AML-193 (cell line): ENCODE measurements around the gene SHC3.

ENCODE experiments used
- DNase-seq, 2 experiments: peaks; one replicate each; lab custom pipeline; 2025; lab: John Stamatoyannopoulos, UW

SHC3 gene

GRCh38 chr9:89185980-89186379 is 7.4 kb upstream of the SHC3 start:
- DNase-seq = no peak

- DNase-seq = no peak
Measured at GRCh38 chr9:89183146-89183545, 4.5 kb upstream of the SHC3 start.

GRCh38 chr9:89182369-89182768 is 3.8 kb upstream of the SHC3 start:
- DNase-seq = no peak

GRCh38 chr9:89179895-89180734 is 1.5 kb upstream of the SHC3 start:
- DNase-seq = peak in 1 of 2 experiments; percentile 9

- DNase-seq = no peak
Measured at GRCh38 chr9:89179540-89179894, 899 bp upstream of the SHC3 start.

GRCh38 chr9:89178830-89179539 is 367 bp upstream of the SHC3 start:
- no peak for DNase-seq

GRCh38 chr9:89177012-89177943 is 1.3 kb downstream of the SHC3 start:
- no peak for DNase-seq

- no peak for DNase-seq
Measured at GRCh38 chr9:89175828-89176261, 2.8 kb downstream of the SHC3 start.

GRCh38 chr9:89174291-89174690 is 4.3 kb downstream of the SHC3 start:
- DNase-seq = no peak

GRCh38 chr9:89173072-89173471 is 5.5 kb downstream of the SHC3 start:
- DNase-seq = no peak

- DNase-seq = no peak
Measured at GRCh38 chr9:89172398-89172797, 6.2 kb downstream of the SHC3 start.

GRCh38 chr9:89171693-89172092 is 6.9 kb downstream of the SHC3 start:
- no peak for DNase-seq

- DNase-seq = no peak
Measured at GRCh38 chr9:89171231-89171630, 7.4 kb downstream of the SHC3 start.

- no peak for DNase-seq
Measured at GRCh38 chr9:89168901-89169813, 9.5 kb downstream of the SHC3 start.

- DNase-seq = no peak
Measured at GRCh38 chr9:89167788-89168187, 10.8 kb downstream of the SHC3 start.

- DNase-seq = no peak
Measured at GRCh38 chr9:89166852-89167251, 11.8 kb downstream of the SHC3 start.

- no peak for DNase-seq
Measured at GRCh38 chr9:89165880-89166279, 12.7 kb downstream of the SHC3 start.

- no peak for DNase-seq
Measured at GRCh38 chr9:89165341-89165740, 13.3 kb downstream of the SHC3 start.

- no peak for DNase-seq
Measured at GRCh38 chr9:89161221-89161620, 17.4 kb downstream of the SHC3 start.

GRCh38 chr9:89160806-89161205 is 17.8 kb downstream of the SHC3 start:
- DNase-seq = no peak

GRCh38 chr9:89154651-89155336 is 23.8 kb downstream of the SHC3 start:
- peak in 1 of 2 experiments; percentile 8 for DNase-seq
